ENCODE data around the gene SOD2.
"Not testable (repeated sequence)": the region's sequence is repeated elsewhere in the genome, so short reads cannot be mapped to it uniquely, and the experiment has no call there.

Gene SOD2

GRCh38 chr6:159680104-159680503 is 12.9 kb downstream of the SOD2 start:
- DNase-seq: no peak

- DNase-seq: no peak
These were observed 13.7 kb downstream of the SOD2 start for GRCh38 chr6:159679091-159680077.

GRCh38 chr6:159678574-159678973 is 14.5 kb downstream of the SOD2 start:
- DNase-seq: no peak

- no peak for DNase-seq
These were observed 15.4 kb downstream of the SOD2 start for GRCh38 chr6:159677506-159678165.

- DNase-seq: no peak
These were observed 16.0 kb downstream of the SOD2 start for GRCh38 chr6:159676890-159677505.

GRCh38 chr6:159676236-159676635 is 16.8 kb downstream of the SOD2 start:
- DNase-seq: not testable (repeated sequence)

- DNase-seq: no peak
These were observed 27.0 kb downstream of the SOD2 start for GRCh38 chr6:159665868-159666635.

- DNase-seq: not testable (repeated sequence)
These were observed 29.6 kb downstream of the SOD2 start for GRCh38 chr6:159663368-159663889.

GRCh38 chr6:159661977-159662376 is 31.1 kb downstream of the SOD2 start:
- not testable (repeated sequence) for DNase-seq

- DNase-seq: no peak
These were observed 37.5 kb downstream of the SOD2 start for GRCh38 chr6:159655409-159655988.

- peak; percentile 64 for DNase-seq
These were observed 38.5 kb downstream of the SOD2 start for GRCh38 chr6:159654483-159655098.

GRCh38 chr6:159650314-159650713 is 42.7 kb downstream of the SOD2 start:
- no peak for DNase-seq

GRCh38 chr6:159649441-159649840 is 43.6 kb downstream of the SOD2 start:
- DNase-seq: no peak

- no peak for DNase-seq
These were observed 46.3 kb downstream of the SOD2 start for GRCh38 chr6:159646733-159647132.

- DNase-seq: no peak
These were observed 46.9 kb downstream of the SOD2 start for GRCh38 chr6:159646116-159646515.

GRCh38 chr6:159645640-159646039 is 47.4 kb downstream of the SOD2 start:
- no peak for DNase-seq
